ENCODE results near the gene PDE4D. TPM values are rescaled to one million over a fixed set of nuclear protein-coding genes. Genes with fewer than 3 reads are reported as not detected.

Gene PDE4D
- total RNA-seq, 4 donors from 2014 or later, result 14.7 to 36.3 (median 24.7) TPM

- WGBS, 2 donors, result 86 to 93% methylated on average over 2 of the region's 2 CpGs
- Histone ChIP-seq H3K4me1 (peaks cover 0 to 6% of the 10 kb centered on the region in 2 donors), H3K36me3 (no peaks in the 10 kb centered on the region), H3K27ac (no peak overlapping the region), H3K9me3 (no peaks in the 10 kb centered on the region), H3K27me3 (no peaks in the 10 kb centered on the region), H3K4me3 (replicated peaks in 1 of 3) (no peak overlapping the region)
- intact Hi-C loops (cut with DNase I), result no loop called here
- no peak for TF ChIP-seq CTCF (IDR thresholded peaks at IDR 0.05)
- no peak for TF ChIP-seq POLR2A (IDR thresholded peaks at IDR 0.05)
- DNase-seq, result no peak
Observed at GRCh38 chr5:59137846-59138245, 755.7 kb downstream of the PDE4D start.

GRCh38 chr5:59136549-59136948, 757.0 kb downstream of the PDE4D start:
- H3K4me1 ChIP-seq, result peaks cover 0 to 6% of the 10 kb centered on the region in 2 donors
- no peak overlapping the region for H3K27ac ChIP-seq
- no peak for TF ChIP-seq CTCF (IDR thresholded peaks at IDR 0.05)
- TF ChIP-seq POLR2A (IDR thresholded peaks at IDR 0.05), result no peak
- 48 to 53% methylated on average over 2 of the region's 2 CpGs for WGBS, 2 donors
- no peaks in the 10 kb centered on the region for H3K36me3 ChIP-seq
- H3K27me3 ChIP-seq, result no peaks in the 10 kb centered on the region
- no peaks in the 10 kb centered on the region for H3K9me3 ChIP-seq
- H3K4me3 ChIP-seq (replicated peaks in 1 of 3), result no peak overlapping the region
- no peak for DNase-seq
- intact Hi-C loops (cut with DNase I), result no loop called here

GRCh38 chr5:59134471-59135163, 758.9 kb downstream of the PDE4D start:
- intact Hi-C loops (cut with DNase I), result no loop called here
- Histone ChIP-seq H3K27ac (no peak overlapping the region), H3K36me3 (no peaks in the 10 kb centered on the region), H3K4me3 (replicated peaks in 1 of 3) (no peak overlapping the region), H3K4me1 (peaks cover 0 to 6% of the 10 kb centered on the region in 2 donors), H3K27me3 (no peaks in the 10 kb centered on the region), H3K9me3 (no peaks in the 10 kb centered on the region)
- no peak for TF ChIP-seq CTCF (IDR thresholded peaks at IDR 0.05)
- TF ChIP-seq POLR2A (IDR thresholded peaks at IDR 0.05), result no peak
- WGBS, 2 donors, result 76 to 85% methylated on average over 5 of the region's 5 CpGs
- no peak for DNase-seq

GRCh38 chr5:59133764-59134261, 759.7 kb downstream of the PDE4D start:
- WGBS, 2 donors, result 87 to 94% methylated on average over 2 of the region's 2 CpGs
- Histone ChIP-seq H3K36me3 (no peaks in the 10 kb centered on the region), H3K4me3 (replicated peaks in 1 of 3) (no peak overlapping the region), H3K4me1 (peaks cover 0 to 6% of the 10 kb centered on the region in 2 donors), H3K27me3 (no peaks in the 10 kb centered on the region), H3K27ac (no peak overlapping the region), H3K9me3 (no peaks in the 10 kb centered on the region)
- no peak for DNase-seq
- intact Hi-C loops (cut with DNase I), result no loop called here
- no peak for TF ChIP-seq CTCF (IDR thresholded peaks at IDR 0.05)
- no peak for TF ChIP-seq POLR2A (IDR thresholded peaks at IDR 0.05)

- intact Hi-C loops (cut with DNase I), result no loop called here
- H3K27ac ChIP-seq, result no peak overlapping the region
- 96 to 98% methylated on average over 5 of the region's 5 CpGs for WGBS, 2 donors
- H3K36me3 ChIP-seq, result no peaks in the 10 kb centered on the region
- no peaks in the 10 kb centered on the region for H3K27me3 ChIP-seq
- DNase-seq, result no peak
- TF ChIP-seq CTCF (IDR thresholded peaks at IDR 0.05) (no peak), POLR2A (IDR thresholded peaks at IDR 0.05) (no peak)
- no peaks in the 10 kb centered on the region for H3K9me3 ChIP-seq
- no peak overlapping the region for H3K4me3 ChIP-seq (replicated peaks in 1 of 3)
- peaks cover 7 to 14% of the 10 kb centered on the region in 2 donors for H3K4me1 ChIP-seq
Observed at GRCh38 chr5:59132131-59132530, 761.4 kb downstream of the PDE4D start.
